ENCODE data around the gene LMNA.

LMNA gene

GRCh38 chr1:156082309-156083091 is 32.0 kb upstream of the LMNA start, which contains the start of gene MEX3A:
Gene MEX3A (minus strand): TSS chr1:156082465. CDS start chr1:156081998, 467 bp downstream.
- no peak for DNase-seq (ENCODE audit: low read depth)

GRCh38 chr1:156083800-156084790 is 30.4 kb upstream of the LMNA start:
- no peak for DNase-seq (ENCODE audit: low read depth)

GRCh38 chr1:156086256-156086662 is 28.3 kb upstream of the LMNA start:
- DNase-seq (ENCODE audit: low read depth): no peak

- DNase-seq (ENCODE audit: low read depth): no peak
Measured at GRCh38 chr1:156089704-156090103, 24.8 kb upstream of the LMNA start.

- no peak for DNase-seq (ENCODE audit: low read depth)
Measured at GRCh38 chr1:156090138-156090839, 24.2 kb upstream of the LMNA start.

GRCh38 chr1:156090840-156091188 is 23.7 kb upstream of the LMNA start:
- peak; percentile 42 for DNase-seq (ENCODE audit: low read depth)

GRCh38 chr1:156091610-156092009 is 22.9 kb upstream of the LMNA start:
- DNase-seq (ENCODE audit: low read depth): no peak

GRCh38 chr1:156095906-156096508 is 18.5 kb upstream of the LMNA start:
- DNase-seq (ENCODE audit: low read depth): no peak

- peak; percentile 51 for DNase-seq (ENCODE audit: low read depth)
Measured at GRCh38 chr1:156096640-156097391, 17.7 kb upstream of the LMNA start.

- DNase-seq (ENCODE audit: low read depth): no peak
Measured at GRCh38 chr1:156097499-156098178, 16.9 kb upstream of the LMNA start.

GRCh38 chr1:156098784-156099183 is 15.7 kb upstream of the LMNA start:
- no peak for DNase-seq (ENCODE audit: low read depth)

- DNase-seq (ENCODE audit: low read depth): no peak
Measured at GRCh38 chr1:156099282-156099681, 15.2 kb upstream of the LMNA start.

GRCh38 chr1:156100205-156100995 is 14.1 kb upstream of the LMNA start:
- DNase-seq (ENCODE audit: low read depth): no peak

GRCh38 chr1:156101880-156102279 is 12.6 kb upstream of the LMNA start:
- no peak for DNase-seq (ENCODE audit: low read depth)

GRCh38 chr1:156102633-156103511 is 11.6 kb upstream of the LMNA start:
- DNase-seq (ENCODE audit: low read depth): no peak

- no peak for DNase-seq (ENCODE audit: low read depth)
Measured at GRCh38 chr1:156103521-156103947, 11.0 kb upstream of the LMNA start.

GRCh38 chr1:156104065-156104810 is 10.3 kb upstream of the LMNA start:
- DNase-seq (ENCODE audit: low read depth): no peak

Measured in HS-27A (cell line).